H1 (cell line): Measurements from ENCODE around the gene LRP3.

ENCODE experiments used
- BCL11A ChIP-seq, 2 experiments: IDR thresholded peaks; one replicate each; pipeline ENCODE4 v1.6.1; 2011; ENCODE audit warnings: low read depth in 2 of 2, low read length in 2 of 2, mild to moderate bottlenecking in 2 of 2
- PHF8 ChIP-seq: fragments of 200-600 bp; sonication (generic); conservative IDR thresholded peaks from 2 replicates; pipeline ENCODE4 v1.7.1; 2012; ENCODE audit warnings: low read depth, mild to moderate bottlenecking, inconsistent platforms, low read length, moderate library complexity

DNA sequence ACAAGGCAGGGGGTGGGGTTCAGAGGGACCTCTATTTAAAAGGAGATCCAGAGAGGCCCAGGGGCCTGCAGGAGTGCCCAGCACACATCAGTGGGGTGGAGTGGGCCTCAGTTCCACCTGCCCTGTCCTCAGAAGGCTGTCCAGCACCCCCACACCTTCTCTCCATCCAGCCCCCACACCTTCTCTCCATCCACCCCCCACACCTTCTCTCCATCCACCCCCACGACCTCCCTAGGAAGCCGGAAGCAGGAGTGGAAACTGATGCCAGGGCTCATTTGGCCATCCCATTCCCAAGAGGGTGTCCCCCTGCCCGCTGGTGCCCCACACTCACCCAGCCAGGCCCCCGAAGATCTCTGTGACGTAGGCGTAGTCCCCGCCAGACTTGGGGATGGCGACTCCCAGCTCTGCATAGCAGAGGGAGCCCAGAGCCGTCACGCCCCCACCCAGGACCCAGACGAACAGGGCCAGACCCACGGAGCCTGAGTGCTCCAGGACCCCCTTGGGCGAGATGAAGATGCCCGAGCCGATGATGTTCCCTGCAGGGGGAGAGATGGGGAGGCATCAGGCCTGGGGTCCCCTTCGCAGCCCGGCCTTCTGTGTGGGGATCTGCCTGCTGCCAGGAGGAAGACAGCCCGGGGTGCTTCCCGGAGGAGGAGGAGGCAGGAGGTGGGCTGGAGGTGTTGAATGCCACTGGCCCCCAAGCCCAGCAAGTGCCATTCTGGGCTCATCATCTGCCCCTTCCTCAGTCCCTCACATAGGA, 21.5 kb downstream of the LRP3 start:
- TF ChIP-seq BCL11A (IDR thresholded peaks at IDR 0.05; ENCODE audit: low read depth in 2 of 2, low read length in 2 of 2) (no peak), PHF8 (no peak)
